Trophoblast cell (in vitro differentiated cells and primary cell): ENCODE measurements around the gene DYNAP.

Experiments
- DNase-seq, 2 donors: peaks; one replicate each; pipeline ENCODE4 v3.0.0-alpha.2; 2016
- H2AFZ ChIP-seq: 2 replicates; pipeline ENCODE4 v1.6.1; 2013; ENCODE audit warnings: low read length, moderate library complexity, mild to moderate bottlenecking; ENCODE audit not compliant: insufficient read depth, poor library complexity
- H2AK5ac ChIP-seq: 2 replicates; pipeline ENCODE4 v1.6.1; 2013; ENCODE audit warnings: mild to moderate bottlenecking, low read length
- H2BK120ac ChIP-seq: 2 replicates; pipeline ENCODE4 v1.6.1; 2013; ENCODE audit warnings: low read length, mild to moderate bottlenecking, moderate library complexity; ENCODE audit not compliant: insufficient read depth, poor library complexity
- H2BK12ac ChIP-seq: 2 replicates; pipeline ENCODE4 v1.6.1; 2013; ENCODE audit warnings: mild to moderate bottlenecking, low read length, moderate library complexity
- H2BK5ac ChIP-seq: 2 replicates; pipeline ENCODE4 v1.6.1; 2013; ENCODE audit warnings: low read length, low read depth, moderate library complexity, mild to moderate bottlenecking; ENCODE audit not compliant: poor library complexity
- H3K14ac ChIP-seq: 2 replicates; pipeline ENCODE4 v1.6.1; 2013; ENCODE audit warnings: mild to moderate bottlenecking, low read length
- H3K18ac ChIP-seq: 2 replicates; pipeline ENCODE4 v1.6.1; 2013; ENCODE audit warnings: mild to moderate bottlenecking, low read length
- H3K23ac ChIP-seq: 2 replicates; pipeline ENCODE4 v1.6.1; 2013; ENCODE audit warnings: low read length
- H3K27ac ChIP-seq: 2 replicates; pipeline ENCODE4 v1.5.1; 2013; ENCODE audit warnings: low read depth, mild to moderate bottlenecking, inconsistent platforms, low read length, moderate library complexity
- H3K27me3 ChIP-seq: 2 replicates; pipeline ENCODE4 v1.6.1; 2013; ENCODE audit warnings: inconsistent platforms, mild to moderate bottlenecking, low read length, moderate library complexity; ENCODE audit not compliant: insufficient read depth
- H3K36me3 ChIP-seq, 2 experiments: 1 replicate in 1 of 2; 2 replicates in 1 of 2; pipeline ENCODE4 v1.6.1; 2013; ENCODE audit warnings: low read length in 2 of 2, mild to moderate bottlenecking in 2 of 2, moderate library complexity in 1 of 2; ENCODE audit not compliant: insufficient read depth in 2 of 2, control insufficient read depth in 1 of 2
- H3K4ac ChIP-seq: 2 replicates; pipeline ENCODE4 v1.6.1; 2013; ENCODE audit warnings: low read depth, mild to moderate bottlenecking, low read length, moderate library complexity
- H3K4me1 ChIP-seq, 2 experiments: 1 replicate in 1 of 2; 2 replicates in 1 of 2; pipeline ENCODE4 v1.6.1; 2013; ENCODE audit warnings: low read length in 2 of 2, mild to moderate bottlenecking in 2 of 2, moderate library complexity in 1 of 2; ENCODE audit not compliant: insufficient read depth in 2 of 2, control insufficient read depth in 1 of 2
- H3K4me2 ChIP-seq: 2 replicates; pipeline ENCODE4 v1.6.1; 2013; ENCODE audit warnings: inconsistent platforms, mild to moderate bottlenecking, low read length, moderate library complexity
- H3K4me3 ChIP-seq: 2 replicates; pipeline ENCODE4 v1.5.1; 2013; ENCODE audit warnings: mild to moderate bottlenecking, low read depth, low read length, inconsistent platforms
- H3K79me1 ChIP-seq: one replicate; pipeline ENCODE4 v1.6.1; 2013; ENCODE audit warnings: low read length
- H3K79me2 ChIP-seq: 2 replicates; pipeline ENCODE4 v1.6.1; 2013; ENCODE audit warnings: low read length, mild to moderate bottlenecking; ENCODE audit not compliant: control insufficient read depth, insufficient read depth, poor library complexity
- H3K9ac ChIP-seq: 2 replicates; pipeline ENCODE4 v1.6.1; 2013; ENCODE audit warnings: mild to moderate bottlenecking, low read length
- H3K9me3 ChIP-seq: 2 replicates; pipeline ENCODE4 v1.6.1; 2013; ENCODE audit warnings: low read depth, mild to moderate bottlenecking, control low read depth, inconsistent platforms, low read length; ENCODE audit not compliant: insufficient read depth
- H4K12ac ChIP-seq: 2 replicates; pipeline ENCODE4 v1.6.1; 2013; ENCODE audit warnings: low read depth, mild to moderate bottlenecking, low read length, moderate library complexity
- H4K8ac ChIP-seq: 2 replicates; pipeline ENCODE4 v1.6.1; 2013; ENCODE audit warnings: low read depth, mild to moderate bottlenecking, low read length, moderate library complexity
- H4K91ac ChIP-seq: one replicate; pipeline ENCODE4 v1.6.1; 2013; ENCODE audit warnings: low read depth, mild to moderate bottlenecking, low read length, moderate library complexity
- WGBS: extraction: QIAGEN DNeasy Blood & Tissue Kit; methylation state at CpG from one replicate; pipeline ENCODE4 v1.1.7; 2013; ENCODE audit warnings: missing lambda C conversion rate; ENCODE audit not compliant: insufficient read length, insufficient coverage; ENCODE audit errors: extremely low coverage; 5-methylcytosine and 5-hydroxymethylcytosine counted together

Gene DYNAP

GRCh38 chr18:54607213-54608027, 16.4 kb downstream of the DYNAP start:
- H4K8ac ChIP-seq, result no peak overlapping the region
- no peaks in the 10 kb centered on the region for H3K9me3 ChIP-seq
- H3K79me1 ChIP-seq, result no peaks in the 10 kb centered on the region
- H3K14ac ChIP-seq, result no peak overlapping the region
- H3K79me2 ChIP-seq, result no peaks in the 10 kb centered on the region
- no peak overlapping the region for H4K91ac ChIP-seq
- DNase-seq, result peak; percentile 61 to 93
- H2AK5ac ChIP-seq, result no peak overlapping the region
- H3K4me3 ChIP-seq, result no peak overlapping the region
- no peaks in the 10 kb centered on the region for H3K27me3 ChIP-seq
- no peak overlapping the region for H3K23ac ChIP-seq
- no peak overlapping the region for H3K9ac ChIP-seq
- H2BK12ac ChIP-seq, result no peak overlapping the region
- H3K18ac ChIP-seq, result no peak overlapping the region
- peak overlapping the region; percentile 3 for H3K4me2 ChIP-seq
- no peak overlapping the region for H2BK120ac ChIP-seq
- no peak overlapping the region for H3K27ac ChIP-seq
- no peak overlapping the region for H2BK5ac ChIP-seq
- no peaks in the 10 kb centered on the region for H3K36me3 ChIP-seq
- no peak overlapping the region for H2AFZ ChIP-seq
- peaks cover 0 to 7% of the 10 kb centered on the region in 2 experiments for H3K4me1 ChIP-seq
- no CpG with 5 or more reads among the region's 11 CpGs for WGBS
- H4K12ac ChIP-seq, result no peak overlapping the region
- no peak overlapping the region for H3K4ac ChIP-seq

- no peaks in the 10 kb centered on the region for H3K36me3 ChIP-seq
- H3K27ac ChIP-seq, result no peak overlapping the region
- H3K4ac ChIP-seq, result no peak overlapping the region
- H2BK120ac ChIP-seq, result no peak overlapping the region
- H3K9me3 ChIP-seq, result no peaks in the 10 kb centered on the region
- no peak overlapping the region for H3K23ac ChIP-seq
- H4K12ac ChIP-seq, result no peak overlapping the region
- no peak overlapping the region for H2AFZ ChIP-seq
- H3K14ac ChIP-seq, result no peak overlapping the region
- H3K9ac ChIP-seq, result no peak overlapping the region
- no peaks in the 10 kb centered on the region for H3K79me1 ChIP-seq
- no peak overlapping the region for H3K4me2 ChIP-seq
- H2BK12ac ChIP-seq, result no peak overlapping the region
- H3K4me1 ChIP-seq, result peaks cover 0 to 7% of the 10 kb centered on the region in 2 experiments
- no peak overlapping the region for H4K8ac ChIP-seq
- DNase-seq, result no peak
- H2AK5ac ChIP-seq, result no peak overlapping the region
- no peak overlapping the region for H3K18ac ChIP-seq
- H3K79me2 ChIP-seq, result no peaks in the 10 kb centered on the region
- no peak overlapping the region for H4K91ac ChIP-seq
- no peak overlapping the region for H2BK5ac ChIP-seq
- no peaks in the 10 kb centered on the region for H3K27me3 ChIP-seq
- no peak overlapping the region for H3K4me3 ChIP-seq
- no CpG with 5 or more reads among the region's 3 CpGs for WGBS
Observed at GRCh38 chr18:54608028-54608642, 17.1 kb downstream of the DYNAP start.

GRCh38 chr18:54611816-54612215, 20.8 kb downstream of the DYNAP start:
- no peaks in the 10 kb centered on the region for H3K27me3 ChIP-seq
- no peaks in the 10 kb centered on the region for H3K79me1 ChIP-seq
- no peak overlapping the region for H4K8ac ChIP-seq
- no CpG with 5 or more reads among the region's 2 CpGs for WGBS
- H3K79me2 ChIP-seq, result no peaks in the 10 kb centered on the region
- H3K36me3 ChIP-seq, result no peaks in the 10 kb centered on the region
- no peak overlapping the region for H3K18ac ChIP-seq
- no peak overlapping the region for H3K9ac ChIP-seq
- no peak for DNase-seq
- no peak overlapping the region for H4K91ac ChIP-seq
- H2BK5ac ChIP-seq, result no peak overlapping the region
- H2BK12ac ChIP-seq, result no peak overlapping the region
- H2AFZ ChIP-seq, result no peak overlapping the region
- H2AK5ac ChIP-seq, result no peak overlapping the region
- H3K23ac ChIP-seq, result no peak overlapping the region
- H3K9me3 ChIP-seq, result peaks cover 2% of the 10 kb centered on the region
- no peak overlapping the region for H2BK120ac ChIP-seq
- H3K4me3 ChIP-seq, result no peak overlapping the region
- peaks cover 0 to 6% of the 10 kb centered on the region in 2 experiments for H3K4me1 ChIP-seq
- no peak overlapping the region for H3K4me2 ChIP-seq
- no peak overlapping the region for H4K12ac ChIP-seq
- no peak overlapping the region for H3K14ac ChIP-seq
- H3K27ac ChIP-seq, result no peak overlapping the region
- H3K4ac ChIP-seq, result no peak overlapping the region

- no peak overlapping the region for H2AFZ ChIP-seq
- H4K12ac ChIP-seq, result no peak overlapping the region
- H2BK12ac ChIP-seq, result no peak overlapping the region
- no peak overlapping the region for H3K9ac ChIP-seq
- peaks cover 0 to 2% of the 10 kb centered on the region in 2 experiments for H3K4me1 ChIP-seq
- peaks cover 2% of the 10 kb centered on the region for H3K9me3 ChIP-seq
- H3K4me3 ChIP-seq, result no peak overlapping the region
- no peak overlapping the region for H4K91ac ChIP-seq
- no peak overlapping the region for H3K4me2 ChIP-seq
- no peak overlapping the region for H3K27ac ChIP-seq
- no CpG with 5 or more reads among the region's 4 CpGs for WGBS
- no peaks in the 10 kb centered on the region for H3K36me3 ChIP-seq
- no peak overlapping the region for H3K14ac ChIP-seq
- H3K18ac ChIP-seq, result no peak overlapping the region
- no peak overlapping the region for H3K23ac ChIP-seq
- no peak for DNase-seq
- no peak overlapping the region for H4K8ac ChIP-seq
- H2AK5ac ChIP-seq, result no peak overlapping the region
- H3K4ac ChIP-seq, result no peak overlapping the region
- no peaks in the 10 kb centered on the region for H3K79me2 ChIP-seq
- no peaks in the 10 kb centered on the region for H3K27me3 ChIP-seq
- H2BK120ac ChIP-seq, result no peak overlapping the region
- no peaks in the 10 kb centered on the region for H3K79me1 ChIP-seq
- no peak overlapping the region for H2BK5ac ChIP-seq
Observed at GRCh38 chr18:54612237-54612636, 21.2 kb downstream of the DYNAP start.
